Lung (tissue), 12 donors: Measurements from ENCODE around the gene CACNB1. TPM values are rescaled to one million over a fixed set of nuclear protein-coding genes. Genes with fewer than 3 reads are reported as not detected.

Experiments
- ATAC-seq: fragments of 200-7000 bp; cut with Tn5 transposase; one replicate; pipeline ENCODE4 v1.9.1; 2020; ENCODE audit warnings: moderate number of reproducible peaks; ENCODE audit not compliant: insufficient read depth, low FRiP score
- DNase-seq, 3 donors: peaks; one replicate each; pipeline ENCODE4 v3.0.0-alpha.2; 2013 to 2017
- H3K27ac ChIP-seq, 2 donors: one replicate each; pipeline ENCODE4 v1.5.1; 2013; ENCODE audit warnings: mild to moderate bottlenecking in 2 of 2, moderate library complexity in 2 of 2, control low read depth in 1 of 2, inconsistent platforms in 1 of 2, low read depth in 1 of 2, low read length in 1 of 2
- H3K27me3 ChIP-seq, 3 donors: one replicate each; pipeline ENCODE4 v1.5.1; 2013; ENCODE audit warnings: low read length in 2 of 3; ENCODE audit not compliant: control insufficient read depth in 3 of 3, insufficient read depth in 3 of 3
- H3K36me3 ChIP-seq, 4 donors: one replicate each; pipeline ENCODE4 v1.5.1; 2013; ENCODE audit warnings: low read length in 4 of 4, mild to moderate bottlenecking in 1 of 4, moderate library complexity in 1 of 4; ENCODE audit not compliant: control insufficient read depth in 4 of 4, insufficient read depth in 4 of 4
- H3K4me1 ChIP-seq, 5 donors: one replicate each; pipeline ENCODE4 v1.5.1; 2013; ENCODE audit warnings: low read length in 5 of 5, mild to moderate bottlenecking in 2 of 5, moderate library complexity in 1 of 5; ENCODE audit not compliant: control insufficient read depth in 5 of 5, insufficient read depth in 5 of 5
- H3K4me3 ChIP-seq: one replicate; pipeline ENCODE4 v1.5.1; 2013; ENCODE audit warnings: mild to moderate bottlenecking, control low read depth, moderate library complexity
- H3K9ac ChIP-seq, 2 donors: one replicate each; pipeline ENCODE4 v1.5.1; 2013; ENCODE audit warnings: low read length in 2 of 2, control low read depth in 1 of 2; ENCODE audit not compliant: insufficient read depth in 1 of 2
- H3K9me3 ChIP-seq, 4 donors: one replicate each; pipeline ENCODE4 v1.5.1; 2013; ENCODE audit warnings: low read length in 3 of 4, mild to moderate bottlenecking in 1 of 4, moderate library complexity in 1 of 4; ENCODE audit not compliant: control insufficient read depth in 4 of 4, insufficient read depth in 3 of 4
- CTCF ChIP-seq: IDR thresholded peaks from 2 replicates; pipeline ENCODE4 v1.5.1; 2012; ENCODE audit warnings: mild to moderate bottlenecking; ENCODE audit errors: control extremely low read depth, extremely low read depth
- WGBS, 2 donors: extraction: QIAGEN DNeasy Blood & Tissue Kit; methylation state at CpG; one replicate each; pipeline ENCODE4 v1.1.7; 2013; 5-methylcytosine and 5-hydroxymethylcytosine counted together
- polyA plus RNA-seq, 2 donors: library from polyadenylated mRNA; stranded (reverse); fragments of 200-250 nt; gene quantifications; one replicate each; pipeline ENCODE4 v1.2.1, GENCODE V29; 2013
- total RNA-seq, 2 donors: library from RNA; depleted of rRNA in 1 of 2; stranded (reverse); fragments of >200 nt in 1 of 2; gene quantifications; one replicate each; pipeline ENCODE4 v1.2.1, GENCODE V29; 2014 to 2021
- donor health status: control.
- donor health status: control.
- donor health status: Bipolar disorder and iron deficiency.
- donor health status: healthy.
- donor health status: DM: yes; HTN: yes; CAD: no.

CACNB1 gene
- total and polyA plus RNA-seq, 4 donors = 6.8 to 49.6 (median 21.7) TPM

- no peak overlapping the region for H3K27ac ChIP-seq
- no peaks in the 10 kb centered on the region for H3K27me3 ChIP-seq
- no peak for ATAC-seq
- TF ChIP-seq CTCF = no peak
- no peaks in the 10 kb centered on the region for H3K9me3 ChIP-seq
- WGBS, 2 donors = 83 to 89% methylated on average over 5 of the region's 5 CpGs
- H3K4me1 ChIP-seq = peaks cover 0 to 9% (median 0%) of the 10 kb centered on the region in 5 donors
- H3K36me3 ChIP-seq = peaks cover 0 to 8% (median 4%) of the 10 kb centered on the region in 4 donors
- no peak for DNase-seq
- no peak overlapping the region for H3K4me3 ChIP-seq
- no peak overlapping the region for H3K9ac ChIP-seq
These were observed 25.5 kb downstream of the CACNB1 start for GRCh38 chr17:39171933-39172332.

GRCh38 chr17:39170558-39170957 lies 26.9 kb downstream of the CACNB1 start:
- no peak for TF ChIP-seq CTCF
- Histone ChIP-seq H3K27ac (no peak overlapping the region), H3K9me3 (no peaks in the 10 kb centered on the region), H3K4me3 (no peak overlapping the region), H3K27me3 (peaks cover 0 to 11% (median 0%) of the 10 kb centered on the region in 3 donors), H3K36me3 (peaks cover 0 to 6% (median 0%) of the 10 kb centered on the region in 4 donors), H3K9ac (no peak overlapping the region), H3K4me1 (peaks cover 0 to 16% (median 3%) of the 10 kb centered on the region in 5 donors)
- DNase-seq (no peak), ATAC-seq (no peak)
- 60 to 74% methylated on average over 6 of the region's 6 CpGs for WGBS, 2 donors

GRCh38 chr17:39170109-39170508 lies 27.4 kb downstream of the CACNB1 start:
- H3K4me1 ChIP-seq = peaks cover 0 to 20% (median 6%) of the 10 kb centered on the region in 5 donors
- WGBS, 2 donors = 45 to 55% methylated on average over 4 of the region's 4 CpGs
- DNase-seq (no peak), ATAC-seq (no peak)
- no peaks in the 10 kb centered on the region for H3K9me3 ChIP-seq
- no peak overlapping the region for H3K27ac ChIP-seq
- peaks cover 0 to 14% (median 0%) of the 10 kb centered on the region in 3 donors for H3K27me3 ChIP-seq
- peaks cover 0 to 2% (median 0%) of the 10 kb centered on the region in 4 donors for H3K36me3 ChIP-seq
- TF ChIP-seq CTCF = no peak
- H3K4me3 ChIP-seq = no peak overlapping the region
- no peak overlapping the region for H3K9ac ChIP-seq

GRCh38 chr17:39169518-39169917 lies 28.0 kb downstream of the CACNB1 start:
- Histone ChIP-seq H3K9me3 (no peaks in the 10 kb centered on the region), H3K27ac (no peak overlapping the region), H3K9ac (no peak overlapping the region), H3K4me3 (no peak overlapping the region), H3K36me3 (no peaks in the 10 kb centered on the region), H3K4me1 (peaks cover 0 to 26% (median 10%) of the 10 kb centered on the region in 5 donors), H3K27me3 (peaks cover 0 to 19% (median 0%) of the 10 kb centered on the region in 3 donors)
- no peak for TF ChIP-seq CTCF
- WGBS, 2 donors = 71 to 81% methylated on average over 3 of the region's 3 CpGs
- DNase-seq = no peak
- no peak for ATAC-seq
